IMR-90 (cell line): ENCODE results near the gene APPL2. TPM values are rescaled to one million over a fixed set of nuclear protein-coding genes. Genes with fewer than 3 reads are reported as not detected.

ENCODE experiments used
- ATAC-seq: fragments of 200-7000 bp; cut with Tn5 transposase; 2 replicates; pipeline ENCODE4 v1.9.1; 2020; ENCODE audit warnings: low read depth, mild to moderate bottlenecking, moderate library complexity
- BruUV-seq: library from RNA; stranded (reverse); fragments of 400-500 nt; replicated peaks from 2 replicates; lab custom pipeline; 2021; lab: Mats Ljungman, UMichigan
- CTCF ChIA-PET: fragments of 300-600 bp; formaldehyde crosslinking; extraction: SDS; loops from one replicate; lab custom pipeline; 2021; ENCODE audit warnings: antibody characterized with exemption; lab: Yijun Ruan, JAX
- POLR2A ChIA-PET: fragments of 300-600 bp; sonication (Branson Sonifier 250); formaldehyde crosslinking; loops from one replicate; lab custom pipeline; 2022; ENCODE audit warnings: antibody characterized with exemption; ENCODE audit not compliant: unreplicated experiment; lab: Charles Lee
- DNase-seq: peaks from one replicate; pipeline ENCODE4 v3.0.0; 2013
- H2AFZ ChIP-seq: replicated peaks from 2 replicates; pipeline ENCODE3; 2013; ENCODE audit warnings: low read length, mild to moderate bottlenecking; ENCODE audit not compliant: poor library complexity
- H2AK5ac ChIP-seq: 2 replicates; pipeline ENCODE4 v1.6.1; 2013; ENCODE audit warnings: low read depth, low read length, inconsistent platforms
- H2AK9ac ChIP-seq: replicated peaks from 2 replicates; pipeline ENCODE3; 2013; ENCODE audit warnings: mild to moderate bottlenecking, low read depth, low read length, moderate library complexity; ENCODE audit not compliant: poor library complexity
- H2BK120ac ChIP-seq: 2 replicates; pipeline ENCODE4 v1.6.1; 2013; ENCODE audit warnings: low read depth, low read length, inconsistent platforms
- H2BK15ac ChIP-seq: 3 replicates; pipeline ENCODE4 v1.6.1; 2013; ENCODE audit warnings: low read depth, low read length, inconsistent platforms
- H2BK20ac ChIP-seq: 2 replicates; pipeline ENCODE4 v1.6.1; 2013; ENCODE audit warnings: low read depth, mild to moderate bottlenecking, inconsistent platforms, low read length, moderate library complexity
- H2BK5ac ChIP-seq: 2 replicates; pipeline ENCODE4 v1.6.1; 2013; ENCODE audit warnings: mild to moderate bottlenecking, low read depth, low read length, inconsistent platforms; ENCODE audit not compliant: poor library complexity, severe bottlenecking
- H3K14ac ChIP-seq: replicated peaks from 2 replicates; pipeline ENCODE4 v1.6.1; 2013; ENCODE audit warnings: low read depth, low read length, inconsistent platforms
- H3K18ac ChIP-seq: 2 replicates; pipeline ENCODE4 v1.6.1; 2013; ENCODE audit warnings: low read depth, low read length, control low read depth
- H3K23ac ChIP-seq: 2 replicates; pipeline ENCODE4 v1.6.1; 2013; ENCODE audit warnings: low read depth, low read length, inconsistent platforms
- H3K27ac ChIP-seq: 2 replicates; pipeline ENCODE4 v1.5.1; 2013; ENCODE audit warnings: mild to moderate bottlenecking, control low read depth, low read length; ENCODE audit not compliant: insufficient read depth
- H3K27me3 ChIP-seq: 2 replicates; pipeline ENCODE4 v1.6.1; 2013; ENCODE audit warnings: low read length; ENCODE audit not compliant: control insufficient read depth, insufficient read depth
- H3K36me3 ChIP-seq: 2 replicates; pipeline ENCODE4 v1.6.1; 2013; ENCODE audit warnings: low read length, mixed read lengths; ENCODE audit not compliant: control insufficient read depth, insufficient read depth
- H3K4ac ChIP-seq: 2 replicates; pipeline ENCODE4 v1.6.1; 2013; ENCODE audit warnings: low read depth, low read length, inconsistent platforms
- H3K4me1 ChIP-seq: 2 replicates; pipeline ENCODE4 v1.6.1; 2013; ENCODE audit warnings: low read length, mixed read lengths; ENCODE audit not compliant: control insufficient read depth, insufficient read depth
- H3K4me2 ChIP-seq: 2 replicates; pipeline ENCODE4 v1.6.1; 2013; ENCODE audit warnings: low read depth, mild to moderate bottlenecking, control low read depth, low read length, moderate library complexity
- H3K4me3 ChIP-seq: 2 replicates; pipeline ENCODE4 v1.5.1; 2013; ENCODE audit warnings: low read depth, mild to moderate bottlenecking, control low read depth, low read length, moderate library complexity; ENCODE audit not compliant: insufficient read depth
- H3K56ac ChIP-seq: 2 replicates; pipeline ENCODE4 v1.6.1; 2013; ENCODE audit warnings: low read length, inconsistent platforms; ENCODE audit not compliant: insufficient read depth; ENCODE audit errors: extremely low read depth
- H3K79me1 ChIP-seq, 2 experiments: 2 replicates each; pipeline ENCODE4 v1.6.1; 2013; ENCODE audit warnings: low read length in 2 of 2, inconsistent platforms in 1 of 2, low read depth in 1 of 2
- H3K9ac ChIP-seq: 2 replicates; pipeline ENCODE4 v1.6.1; 2013; ENCODE audit warnings: low read depth, low read length, control low read depth
- H3K9me1 ChIP-seq: 2 replicates; pipeline ENCODE4 v1.6.1; 2013; ENCODE audit warnings: low read length, inconsistent platforms; ENCODE audit not compliant: insufficient read depth
- H3K9me3 ChIP-seq: 2 replicates; pipeline ENCODE4 v1.6.1; 2013; ENCODE audit warnings: low read length; ENCODE audit not compliant: control insufficient read depth, insufficient read depth
- H4K20me1 ChIP-seq: 2 replicates; pipeline ENCODE4 v1.6.1; 2013; ENCODE audit warnings: low read length, inconsistent platforms; ENCODE audit not compliant: insufficient read depth
- H4K5ac ChIP-seq: 2 replicates; pipeline ENCODE4 v1.6.1; 2013; ENCODE audit warnings: mild to moderate bottlenecking, low read depth, low read length, control low read depth
- H4K8ac ChIP-seq, 2 experiments: 2 replicates each; pipeline ENCODE4 v1.6.1; 2013; ENCODE audit warnings: low read depth in 2 of 2, low read length in 2 of 2, control low read depth in 1 of 2, inconsistent platforms in 1 of 2
- H4K91ac ChIP-seq: 2 replicates; pipeline ENCODE4 v1.6.1; 2013; ENCODE audit warnings: low read depth, low read length, inconsistent platforms; ENCODE audit not compliant: insufficient read depth
- BHLHE40 ChIP-seq: fragments of 150-350 bp; IDR thresholded peaks from 2 replicates; pipeline ENCODE4 v1.6.1; 2016; ENCODE audit warnings: mild to moderate bottlenecking, low read depth, low read length
- CEBPB ChIP-seq: IDR thresholded peaks from 2 replicates; pipeline ENCODE4 v1.6.1; 2012; ENCODE audit warnings: low read depth, low read length, improper control_type of control experiment
- CHD1 ChIP-seq: IDR thresholded peaks from 2 replicates; pipeline ENCODE4 v1.6.1; 2012; ENCODE audit warnings: low read depth, low read length, improper control_type of control experiment
- ELK1 ChIP-seq: fragments of 150-350 bp; IDR thresholded peaks from 2 replicates; pipeline ENCODE4 v1.6.1; 2016; ENCODE audit warnings: low read depth, mild to moderate bottlenecking, low read length, moderate library complexity, borderline replicate concordance
- FOS ChIP-seq: fragments of 150-350 bp; IDR thresholded peaks from 2 replicates; pipeline ENCODE4 v1.6.1; 2016; ENCODE audit warnings: low read depth, low read length
- MAFK ChIP-seq: IDR thresholded peaks from 2 replicates; pipeline ENCODE4 v1.6.1; 2012; ENCODE audit warnings: low read depth, low read length, improper control_type of control experiment
- MAZ ChIP-seq: IDR thresholded peaks from 2 replicates; pipeline ENCODE4 v1.6.1; 2012; ENCODE audit warnings: low read depth, mild to moderate bottlenecking, low read length, improper control_type of control experiment, moderate library complexity, borderline replicate concordance
- MXI1 ChIP-seq: IDR thresholded peaks from 2 replicates; pipeline ENCODE4 v1.6.1; 2012; ENCODE audit warnings: low read depth, mild to moderate bottlenecking, low read length, moderate library complexity, borderline replicate concordance
- NFE2L2 ChIP-seq: fragments of 150-350 bp; IDR thresholded peaks from 2 replicates; pipeline ENCODE4 v1.6.1; 2016; ENCODE audit warnings: low read depth, mild to moderate bottlenecking, low read length
- POLR2A ChIP-seq: IDR thresholded peaks from 2 replicates; pipeline ENCODE4 v1.6.1; 2012; ENCODE audit warnings: mild to moderate bottlenecking, low read depth, low read length
- RAD21 ChIP-seq: IDR thresholded peaks from 2 replicates; pipeline ENCODE4 v1.6.1; 2012; ENCODE audit warnings: low read length, improper control_type of control experiment
- RCOR1 ChIP-seq: IDR thresholded peaks from 2 replicates; pipeline ENCODE4 v1.6.1; 2012; ENCODE audit warnings: mild to moderate bottlenecking, low read length, improper control_type of control experiment; ENCODE audit not compliant: insufficient replicate concordance
- RFX5 ChIP-seq: IDR thresholded peaks from 2 replicates; pipeline ENCODE4 v1.8.0; 2012; ENCODE audit warnings: low read depth, mild to moderate bottlenecking, low read length, moderate library complexity
- SMC3 ChIP-seq: fragments of 150-350 bp; IDR thresholded peaks from 2 replicates; pipeline ENCODE4 v1.6.1; 2016; ENCODE audit warnings: low read depth, mild to moderate bottlenecking, antibody characterized with exemption, low read length, moderate library complexity
- USF2 ChIP-seq: fragments of 150-350 bp; IDR thresholded peaks from 2 replicates; pipeline ENCODE4 v1.6.1; 2017; ENCODE audit warnings: mild to moderate bottlenecking, antibody characterized with exemption, low read length, low read depth
- WGBS, 2 experiments: methylation state at CpG; one replicate each; pipeline versions ENCODE4 v1.1.5 to v1.1.7; 2013; ENCODE audit warnings: missing lambda C conversion rate in 2 of 2; ENCODE audit not compliant: insufficient read length in 1 of 2; ENCODE audit errors: extremely low coverage in 2 of 2; 5-methylcytosine and 5-hydroxymethylcytosine counted together
- dilution Hi-C: fragments of 300-500 bp; cut with HindIII; formaldehyde crosslinking; loops from one replicate; pipeline ENCODE4 v1.14.3; 2018; ENCODE audit warnings: low sequenced_read_pairs; ENCODE audit not compliant: unreplicated experiment
- in situ Hi-C: fragments of 300-500 bp; cut with MboI; formaldehyde crosslinking; loops from 3 replicates; pipeline ENCODE4 v1.14.3; 2019; ENCODE audit warnings: low sequenced_read_pairs, inconsistent platforms, mixed read lengths
- intact Hi-C: fragments of 100-400 bp; cut with micrococcal nuclease; formaldehyde crosslinking; loops from 2 replicates; pipeline ENCODE4 v1.10.0; 2022
- polyA plus RNA-seq, 3 experiments: library from polyadenylated mRNA; depleted of rRNA; stranded (reverse); fragments of >200 nt; gene quantifications; 2 replicates each; pipeline ENCODE4 v1.2.3, GENCODE V29; 2012; ENCODE audit warnings: low replicate concordance in 1 of 3
- total RNA-seq: library from RNA; depleted of rRNA; stranded (reverse); fragments of >200 nt; gene quantifications from 2 replicates; pipeline ENCODE4 v1.2.3, GENCODE V29; 2012
- TF ChIP-seq, protein P1 (sequence below): conservative IDR thresholded peaks from 2 replicates; pipeline ENCODE4 v1.5.1; 2012; ENCODE audit warnings: mild to moderate bottlenecking, low read depth, low read length, improper control_type of control experiment

APPL2 gene
- total and polyA plus RNA-seq, 2 of the 4 experiments (the other 2 are of a cell fraction), result 42.3 to 65.8 TPM

GRCh38 chr12:105274571-105274970, 38.6 kb upstream of the APPL2 start:
- Histone ChIP-seq H3K4me1 (peaks cover 7% of the 10 kb centered on the region), H4K8ac (no peak overlapping the region), H2BK20ac (no peak overlapping the region), H2AK5ac (0 out of 2 replicates have a peak overlapping the region, but pooled peaks have one; percentile 33), H3K9me1 (peaks cover 2% of the 10 kb centered on the region; the same call in 1 of the 2 replicates), H2AFZ (peak overlapping the region; percentile 5), H4K20me1 (no peaks in the 10 kb centered on the region), H3K14ac (no peak overlapping the region), H2BK120ac (no peak overlapping the region), H2AK9ac (no peak overlapping the region), H3K9me3 (no peaks in the 10 kb centered on the region), H3K9ac (no peak overlapping the region), H3K27ac (no peak overlapping the region), H3K79me1 (0 out of 4 replicates have a peak, but pooled peaks cover 0 to 4% of the 10 kb centered on the region in 2 experiments), H3K18ac (no peak overlapping the region), H2BK5ac (no peak overlapping the region), H3K4ac (no peak overlapping the region), H4K5ac (no peak overlapping the region), H3K4me3 (no peak overlapping the region), H3K27me3 (no peaks in the 10 kb centered on the region), H3K36me3 (no peaks in the 10 kb centered on the region), H3K56ac (no peak overlapping the region), H4K91ac (no peak overlapping the region), H3K4me2 (no peak overlapping the region), H3K23ac (no peak overlapping the region), H2BK15ac (no peak overlapping the region)
- DNase-seq, result no peak
- no TSS peak for BruUV-seq
- no CpG with 5 or more reads among the region's 5 CpGs for WGBS, 2 experiments
- intact Hi-C loops, result no loop called here
- dilution Hi-C loops, result no loop called here
- ChIA-PET POLR2A (no interaction called here), CTCF (interaction anchor here (0.6 kb wide), 1 partner anchor 110 kb away, joined by 3 read pairs; no protein-coding TSS in a partner anchor)
- in situ Hi-C loops, result no loop called here
- TF ChIP-seq FOS (no peak), CHD1 (no peak), USF2 (no peak), NFE2L2 (no peak), MAZ (no peak), RCOR1 (no peak), CEBPB (no peak), RFX5 (no peak), SMC3 (no peak), MAFK (no peak), ELK1 (no peak), MXI1 (no peak), BHLHE40 (no peak), RAD21 (no peak), POLR2A (no peak)
- TF ChIP-seq, protein P1, sequence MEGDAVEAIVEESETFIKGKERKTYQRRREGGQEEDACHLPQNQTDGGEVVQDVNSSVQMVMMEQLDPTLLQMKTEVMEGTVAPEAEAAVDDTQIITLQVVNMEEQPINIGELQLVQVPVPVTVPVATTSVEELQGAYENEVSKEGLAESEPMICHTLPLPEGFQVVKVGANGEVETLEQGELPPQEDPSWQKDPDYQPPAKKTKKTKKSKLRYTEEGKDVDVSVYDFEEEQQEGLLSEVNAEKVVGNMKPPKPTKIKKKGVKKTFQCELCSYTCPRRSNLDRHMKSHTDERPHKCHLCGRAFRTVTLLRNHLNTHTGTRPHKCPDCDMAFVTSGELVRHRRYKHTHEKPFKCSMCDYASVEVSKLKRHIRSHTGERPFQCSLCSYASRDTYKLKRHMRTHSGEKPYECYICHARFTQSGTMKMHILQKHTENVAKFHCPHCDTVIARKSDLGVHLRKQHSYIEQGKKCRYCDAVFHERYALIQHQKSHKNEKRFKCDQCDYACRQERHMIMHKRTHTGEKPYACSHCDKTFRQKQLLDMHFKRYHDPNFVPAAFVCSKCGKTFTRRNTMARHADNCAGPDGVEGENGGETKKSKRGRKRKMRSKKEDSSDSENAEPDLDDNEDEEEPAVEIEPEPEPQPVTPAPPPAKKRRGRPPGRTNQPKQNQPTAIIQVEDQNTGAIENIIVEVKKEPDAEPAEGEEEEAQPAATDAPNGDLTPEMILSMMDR, result no peak
- no peak for ATAC-seq
